ENCODE measurements around the gene BNIP3. TPM values are rescaled to one million over a fixed set of nuclear protein-coding genes. Genes with fewer than 3 reads are reported as not detected.

Gene BNIP3
- total and polyA plus RNA-seq, 2 of the 8 experiments (the other 6 are each of a cell fraction or from before 2014, with no cell fraction given), result 25.8 to 58.9 TPM

- TF ChIP-seq POLR2A (IDR thresholded peaks at IDR 0.05; ENCODE audit: control extremely low read depth in 1 of 2, low read depth in 2 of 2, low read length in 2 of 2) (no peak), SIN3A (conservative IDR thresholded peaks at IDR 0.05 in 1 of 2, IDR thresholded peaks at IDR 0.05 in 1 of 2; ENCODE audit: low read depth in 1 of 2, low read length in 2 of 2) (no peak), ZNF274 (IDR thresholded peaks at IDR 0.05; ENCODE audit: borderline replicate concordance, extremely low read depth, low read length) (no peak), HDAC2 (IDR thresholded peaks at IDR 0.05; ENCODE audit: borderline replicate concordance in 1 of 2, low read depth in 2 of 2, low read length in 2 of 2) (no peak), SRF (IDR thresholded peaks at IDR 0.05; ENCODE audit: low read depth, low read length) (no peak), RAD21 (IDR thresholded peaks at IDR 0.05 in 1 of 2, conservative IDR thresholded peaks at IDR 0.05 in 1 of 2; ENCODE audit: low read depth in 2 of 2, low read length in 2 of 2) (peak; percentile 70 to 75), HDAC6 (IDR thresholded peaks at IDR 0.05; ENCODE audit: low read depth, low read length) (no peak), CTCF (IDR thresholded peaks at IDR 0.05; ENCODE audit: control extremely low read depth in 1 of 3, insufficient read depth in 1 of 3, low read depth in 1 of 3, low read length in 3 of 3) (peak; percentile 82 to 93 (median 90))
- DNase-seq (ENCODE audit: low read depth in 1 of 2, low spot score in 2 of 2), result peak; percentile 29 to 66
- CTCF ChIA-PET (ENCODE audit: partially characterized antibody), result interaction anchor here (0.6 to 7.8 kb wide), 35 partner anchors 8 to 867 kb away, joined by 3 to 41 read pairs (median 4); no protein-coding TSS in a partner anchor
These were observed 38.5 kb downstream of the BNIP3 start for GRCh38 chr10:131943021-131943814.

More at GRCh38 chr10:131943021-131943814, 38.5 kb downstream of the BNIP3 start:
- H2BK120ac ChIP-seq (replicated peaks; ENCODE audit: low read depth, low read length), result no peak overlapping the region
- no peak overlapping the region for H2AK5ac ChIP-seq (ENCODE audit: low read depth, low read length)
- POLR2A ChIA-PET (ENCODE audit: partially characterized antibody), result interaction anchor here (0.7 to 4.9 kb wide), 3 partner anchors 18 to 43 kb away, joined by 3 to 15 read pairs (median 3); partner anchors contain the start of gene PPP2R2D
- no peak overlapping the region for H2BK15ac ChIP-seq (ENCODE audit: low read length)
- peak; percentile 42 for FAIRE-seq
- H3K56ac ChIP-seq (replicated peaks; ENCODE audit: insufficient read length, low read depth, low read length), result no peak overlapping the region
- no peak overlapping the region for H3K14ac ChIP-seq (ENCODE audit: insufficient read length)
- no peaks in the 10 kb centered on the region for H3K27me3 ChIP-seq (replicated peaks in 1 of 4; ENCODE audit: control insufficient read depth in 3 of 4, extremely low read depth in 1 of 4, insufficient read depth in 3 of 4, low read length in 3 of 4)
- H2BK5ac ChIP-seq (ENCODE audit: low read depth, low read length), result no peak overlapping the region
- no peaks in the 10 kb centered on the region; a peak in 2 of 7 replicates for H3K4me1 ChIP-seq (replicated peaks in 1 of 4; ENCODE audit: control insufficient read depth in 3 of 4, insufficient read depth in 4 of 4, low read length in 3 of 4)
- no peak overlapping the region for H3K27ac ChIP-seq (ENCODE audit: low read depth, low read length)
- no peak overlapping the region for H2AFZ ChIP-seq (ENCODE audit: low read length)
- H3K79me1 ChIP-seq (ENCODE audit: low read depth, low read length), result no peaks in the 10 kb centered on the region
- peaks cover 14 to 43% (median 40%) of the 10 kb centered on the region in 4 experiments for H3K36me3 ChIP-seq (ENCODE audit: control insufficient read depth in 2 of 4, insufficient read depth in 4 of 4, low read length in 3 of 4)
- H3K9ac ChIP-seq (replicated peaks in 1 of 4; ENCODE audit: extremely low read depth in 1 of 4, low read depth in 3 of 4, low read length in 3 of 4), result no peak overlapping the region
- no peak overlapping the region for H3K18ac ChIP-seq (ENCODE audit: extremely low read depth, low read length)
- no peaks in the 10 kb centered on the region for H3K23me2 ChIP-seq (ENCODE audit: low read depth, low read length)
- no peak overlapping the region for H3K4me2 ChIP-seq (ENCODE audit: insufficient read depth in 1 of 2, low read depth in 2 of 2, low read length in 2 of 2)
- no peak overlapping the region for H2BK20ac ChIP-seq (ENCODE audit: low read length)
- H4K8ac ChIP-seq (ENCODE audit: extremely low read depth, insufficient read depth, low read length), result no peak overlapping the region; the same call in 1 of the 2 replicates
- peaks cover 7 to 14% of the 10 kb centered on the region in 2 experiments for H4K20me1 ChIP-seq (replicated peaks in 1 of 2; ENCODE audit: control insufficient read depth in 1 of 2, insufficient read depth in 2 of 2, low read length in 2 of 2)
- H3K4ac ChIP-seq (replicated peaks; ENCODE audit: insufficient read length, low read depth, low read length), result no peak overlapping the region
- 81% methylated on average over 11 of the region's 11 CpGs; no CpG with 5 or more reads in 1 of the 2 experiments for WGBS, 2 experiments (ENCODE audit: extremely low coverage in 1 of 2, insufficient coverage in 1 of 2, insufficient read length in 1 of 2, insufficient replicate concordance in 2 of 2, low coverage in 1 of 2, low lambda C conversion rate in 2 of 2, missing lambda C conversion rate in 1 of 2)
- no peak overlapping the region for H4K91ac ChIP-seq (replicated peaks; ENCODE audit: insufficient read length, low read length)
- no peak overlapping the region for H4K5ac ChIP-seq (ENCODE audit: insufficient read length, low read depth, low read length)
- H3K9me3 ChIP-seq (ENCODE audit: insufficient read depth in 2 of 2, low read depth in 1 of 2, low read length in 1 of 2), result no peaks in the 10 kb centered on the region
- H3K23ac ChIP-seq (ENCODE audit: insufficient read length), result no peak overlapping the region
- no peak overlapping the region for H3K4me3 ChIP-seq (ENCODE audit: extremely low read depth in 1 of 4, insufficient read depth in 2 of 4, low read depth in 3 of 4, low read length in 4 of 4)
- H3K79me2 ChIP-seq (ENCODE audit: control insufficient read depth in 1 of 2, insufficient read depth in 2 of 2, low read length in 2 of 2), result peaks cover 0 to 5% of the 10 kb centered on the region in 2 experiments; a peak in 1 of 4 replicates
- no peak overlapping the region for H2BK12ac ChIP-seq (ENCODE audit: low read depth, low read length)
